CD4-positive, alpha-beta T cell treated with Interferon gamma for 1 hour (primary cell): ENCODE measurements around the gene GANC.

Experiments used
- DNase-seq: peaks from one replicate; pipeline ENCODE4 v3.0.0-alpha.2; 2020

GANC gene

GRCh38 chr15:42348083-42348482 lies 75.1 kb downstream of the GANC start:
- DNase-seq: no peak

DNA sequence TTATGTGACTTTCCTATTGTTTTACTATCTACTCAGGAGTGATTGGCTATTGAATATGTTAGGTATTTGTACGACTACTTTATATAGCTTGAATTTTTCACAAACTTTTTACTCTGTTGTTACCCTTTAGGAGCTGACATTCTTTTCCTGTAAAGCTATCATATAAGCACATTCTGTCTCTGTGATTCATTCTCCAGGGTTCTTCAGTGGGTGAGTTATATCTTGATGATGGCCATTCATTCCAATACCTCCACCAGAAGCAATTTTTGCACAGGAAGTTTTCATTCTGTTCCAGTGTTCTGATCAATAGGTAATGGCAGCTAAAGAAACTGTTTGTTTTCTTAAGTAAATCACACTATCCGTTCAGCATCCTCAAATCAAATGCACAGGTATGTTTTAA lies 76.2 kb downstream of the GANC start:
- DNase-seq: no peak

DNA sequence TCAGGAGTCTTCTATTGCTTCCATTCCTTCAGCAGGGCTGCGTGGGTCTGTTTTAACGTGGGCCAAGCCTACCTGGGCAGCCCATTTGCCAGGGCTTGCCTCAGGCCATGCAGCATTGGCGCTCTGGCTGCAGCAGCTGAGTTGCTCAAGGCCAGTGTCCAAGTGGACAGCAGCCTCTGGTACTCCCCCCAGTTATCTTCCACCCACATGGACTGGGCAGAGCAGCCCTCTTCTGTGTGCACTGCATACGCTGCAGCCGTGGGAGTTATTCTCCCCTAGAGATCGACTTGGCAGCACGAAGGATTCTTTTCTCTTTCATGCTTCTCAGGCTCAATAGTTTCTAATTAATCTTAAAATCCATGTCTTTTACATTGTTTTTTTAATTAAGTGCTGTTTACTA lies 79.4 kb downstream of the GANC start:
- no peak for DNase-seq

- no peak for DNase-seq
Measured at GRCh38 chr15:42353061-42353460, 80.1 kb downstream of the GANC start.

- DNase-seq: no peak
Measured at GRCh38 chr15:42354824-42355223, 81.8 kb downstream of the GANC start.

GRCh38 chr15:42355291-42355690 lies 82.3 kb downstream of the GANC start:
- no peak for DNase-seq

GRCh38 chr15:42356851-42357250 lies 83.8 kb downstream of the GANC start:
- no peak for DNase-seq

DNA sequence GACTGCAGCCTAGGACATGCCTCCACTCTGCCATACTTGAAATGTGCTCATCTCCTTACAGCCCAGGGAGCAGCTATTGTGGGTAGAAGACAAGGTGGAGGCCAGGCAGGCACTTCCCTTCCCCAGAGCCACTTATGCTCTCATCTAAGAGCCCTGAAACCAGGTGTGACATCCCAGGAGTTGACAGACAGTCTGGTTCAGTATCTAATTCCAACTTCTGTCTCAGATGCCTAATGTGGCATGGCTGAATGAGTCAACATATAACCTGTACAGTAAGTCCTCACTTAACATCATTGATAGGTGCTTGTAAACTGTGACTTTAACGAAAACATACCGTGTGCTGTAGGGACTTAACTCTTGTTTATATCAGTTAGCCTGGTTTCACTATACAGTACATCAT lies 85.1 kb downstream of the GANC start:
- DNase-seq: no peak

GRCh38 chr15:42359249-42359648 lies 86.2 kb downstream of the GANC start, which contains the start of gene CAPN3:
Gene CAPN3 (plus strand): TSS chr15:42359501. CDS start chr15:42359806, 305 bp downstream.
- no peak for DNase-seq

GRCh38 chr15:42359985-42360384 lies 87.0 kb downstream of the GANC start:
- DNase-seq: no peak

GRCh38 chr15:42360535-42361112 lies 87.6 kb downstream of the GANC start:
- DNase-seq: no peak

GRCh38 chr15:42363487-42363886 lies 90.5 kb downstream of the GANC start:
- no peak for DNase-seq

- DNase-seq: no peak
Measured at GRCh38 chr15:42363942-42364341, 90.9 kb downstream of the GANC start.

DNA sequence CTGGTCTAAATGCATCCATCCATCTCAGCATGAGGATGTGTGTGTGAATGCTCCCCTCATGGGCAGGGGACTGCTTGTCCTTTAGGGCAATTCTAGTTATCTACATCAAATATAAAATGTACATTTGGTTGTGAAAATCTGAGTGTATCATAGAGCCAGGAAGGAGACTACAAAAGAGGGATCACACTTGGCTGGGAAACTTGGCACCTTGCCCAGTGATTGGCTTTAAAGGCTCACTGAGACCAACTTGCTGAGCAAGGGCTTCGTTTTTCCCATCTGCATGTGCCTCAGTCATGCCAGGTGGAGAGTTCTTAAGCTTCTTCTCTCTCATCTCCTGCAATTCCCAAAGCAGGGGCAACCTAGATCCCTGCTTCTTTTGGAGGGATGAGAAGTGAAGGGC lies 91.5 kb downstream of the GANC start:
- DNase-seq: no peak

- DNase-seq: no peak
Measured at GRCh38 chr15:42365921-42366550, 93.0 kb downstream of the GANC start.

DNA sequence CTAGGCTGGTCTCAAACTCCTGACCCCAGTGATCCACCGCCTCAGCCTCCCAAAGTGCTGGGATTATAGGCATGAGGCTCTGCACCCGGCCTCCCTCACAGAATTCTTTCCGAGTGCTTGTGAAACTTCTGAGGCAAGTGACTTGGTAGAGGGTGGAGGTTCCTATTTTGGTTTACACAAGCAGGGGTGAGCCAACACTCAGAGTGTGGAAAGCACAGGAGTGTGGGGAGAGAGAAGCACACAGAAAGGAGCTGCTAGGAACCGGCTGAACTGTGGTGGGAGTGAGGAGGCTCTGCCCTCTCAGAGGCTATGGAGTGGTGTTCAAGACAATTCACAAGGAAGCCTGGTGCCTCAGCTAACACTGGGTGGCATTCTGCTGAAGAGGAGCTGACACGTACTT lies 94.0 kb downstream of the GANC start:
- peak; percentile 24 for DNase-seq

DNA sequence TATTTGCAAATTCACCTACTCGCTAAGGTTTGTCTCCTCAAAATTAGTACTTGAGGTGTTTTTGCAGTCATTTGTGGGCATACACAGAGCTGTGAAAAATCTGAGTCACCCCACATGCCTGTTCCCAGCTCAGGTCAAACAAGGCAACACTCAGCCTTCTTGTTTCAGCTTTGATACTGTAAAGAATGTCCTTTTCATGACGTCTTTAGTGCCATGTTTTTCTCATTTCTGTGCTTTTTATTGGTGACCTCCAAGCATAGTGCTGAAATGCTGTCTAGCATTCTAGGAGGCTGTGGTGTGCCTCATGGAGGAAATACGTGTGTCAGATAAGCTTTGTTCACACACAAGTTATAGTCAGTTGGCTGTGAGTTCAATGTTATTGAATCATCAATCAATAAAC lies 95.1 kb downstream of the GANC start:
- no peak for DNase-seq

DNA sequence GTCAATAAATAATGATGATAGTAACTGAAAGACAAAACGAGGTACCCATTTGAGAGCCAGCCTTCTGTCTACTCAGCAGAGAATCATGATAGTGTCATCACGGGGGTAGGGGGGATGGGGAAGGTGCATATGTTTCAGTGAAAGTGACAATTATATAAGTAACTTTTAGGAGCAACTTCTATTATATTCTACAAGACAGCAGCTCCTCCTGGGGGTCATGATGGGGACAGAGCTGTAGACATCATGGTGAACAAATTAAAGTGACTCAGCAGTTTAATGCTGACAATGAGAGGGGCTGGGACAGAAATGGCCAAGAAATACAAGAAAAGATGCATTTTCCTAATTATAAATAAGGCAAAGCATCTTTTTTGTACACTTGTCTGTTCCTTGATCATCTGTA lies 98.1 kb downstream of the GANC start:
- DNase-seq: no peak

- no peak for DNase-seq
Measured at GRCh38 chr15:42373274-42373673, 100.3 kb downstream of the GANC start.

- DNase-seq: no peak
Measured at GRCh38 chr15:42373936-42374335, 100.9 kb downstream of the GANC start.

DNA sequence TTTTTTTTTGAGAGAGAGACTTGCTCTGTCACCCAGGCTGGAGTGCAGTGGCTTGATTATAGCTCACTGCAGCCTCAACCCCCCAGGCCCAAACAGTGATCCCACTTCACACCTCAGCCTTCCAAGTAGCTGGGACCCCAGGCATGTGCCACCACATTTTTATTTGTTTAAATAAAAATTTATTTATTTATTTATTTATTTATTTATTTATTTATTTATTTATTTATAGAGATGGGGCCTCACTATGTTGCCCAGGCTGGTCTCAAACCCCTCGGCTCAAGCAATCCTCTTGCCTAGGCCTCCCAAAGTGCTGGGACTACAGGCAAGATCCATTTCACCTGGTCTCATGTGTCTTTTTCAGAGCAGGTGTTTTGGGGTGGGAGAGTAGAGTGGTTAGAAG lies 101.8 kb downstream of the GANC start:
- DNase-seq: no peak

- DNase-seq: no peak
Measured at GRCh38 chr15:42375252-42375651, 102.3 kb downstream of the GANC start.

- no peak for DNase-seq
Measured at GRCh38 chr15:42375941-42376340, 102.9 kb downstream of the GANC start.

DNA sequence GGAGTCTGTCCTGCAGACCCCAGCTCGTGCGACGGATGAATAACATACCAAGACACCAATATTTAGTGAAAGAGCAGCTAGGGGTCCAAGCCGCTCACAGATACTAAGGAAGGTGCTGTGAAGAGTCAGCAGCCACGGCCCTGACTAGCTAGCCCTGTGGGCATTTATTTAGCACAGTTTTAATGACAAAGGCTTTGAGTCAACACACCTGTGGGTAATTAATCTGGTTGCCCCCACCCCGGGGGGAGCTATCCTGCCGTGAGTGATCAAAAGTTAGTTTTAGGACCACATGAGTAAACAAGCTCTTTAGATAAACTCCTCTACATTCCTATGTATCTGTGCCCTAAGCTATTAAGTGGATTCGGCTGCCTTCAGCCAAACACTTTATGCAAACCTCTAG lies 105.0 kb downstream of the GANC start:
- no peak for DNase-seq

GRCh38 chr15:42384597-42384996 lies 111.6 kb downstream of the GANC start:
- no peak for DNase-seq
